Measurements from ENCODE around the gene ODAD2. TPM values are rescaled to one million over a fixed set of nuclear protein-coding genes. Genes with fewer than 3 reads are reported as not detected.

The ODAD2 gene
- total RNA-seq, 1 donor from 2014 or later = not detected

GRCh38 chr10:28010821-28011220 is 11.9 kb upstream of the ODAD2 start:
- no peaks in the 10 kb centered on the region for H3K9me3 Mint-ChIP-seq (ENCODE audit: unreplicated experiment)
- H3K27ac Mint-ChIP-seq (ENCODE audit: unreplicated experiment) = no peak overlapping the region
- DNase-seq = no peak
- no peaks in the 10 kb centered on the region for H3K27me3 Mint-ChIP-seq (ENCODE audit: unreplicated experiment)
- TF ChIP-seq, protein P1, sequence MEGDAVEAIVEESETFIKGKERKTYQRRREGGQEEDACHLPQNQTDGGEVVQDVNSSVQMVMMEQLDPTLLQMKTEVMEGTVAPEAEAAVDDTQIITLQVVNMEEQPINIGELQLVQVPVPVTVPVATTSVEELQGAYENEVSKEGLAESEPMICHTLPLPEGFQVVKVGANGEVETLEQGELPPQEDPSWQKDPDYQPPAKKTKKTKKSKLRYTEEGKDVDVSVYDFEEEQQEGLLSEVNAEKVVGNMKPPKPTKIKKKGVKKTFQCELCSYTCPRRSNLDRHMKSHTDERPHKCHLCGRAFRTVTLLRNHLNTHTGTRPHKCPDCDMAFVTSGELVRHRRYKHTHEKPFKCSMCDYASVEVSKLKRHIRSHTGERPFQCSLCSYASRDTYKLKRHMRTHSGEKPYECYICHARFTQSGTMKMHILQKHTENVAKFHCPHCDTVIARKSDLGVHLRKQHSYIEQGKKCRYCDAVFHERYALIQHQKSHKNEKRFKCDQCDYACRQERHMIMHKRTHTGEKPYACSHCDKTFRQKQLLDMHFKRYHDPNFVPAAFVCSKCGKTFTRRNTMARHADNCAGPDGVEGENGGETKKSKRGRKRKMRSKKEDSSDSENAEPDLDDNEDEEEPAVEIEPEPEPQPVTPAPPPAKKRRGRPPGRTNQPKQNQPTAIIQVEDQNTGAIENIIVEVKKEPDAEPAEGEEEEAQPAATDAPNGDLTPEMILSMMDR (IDR thresholded peaks at IDR 0.05; ENCODE audit: partially characterized antibody, unreplicated experiment) = no peak
- H3K4me1 Mint-ChIP-seq (ENCODE audit: low read depth, unreplicated experiment) = peaks cover 9% of the 10 kb centered on the region
- H3K4me3 Mint-ChIP-seq (ENCODE audit: unreplicated experiment) = no peak overlapping the region
- no peaks in the 10 kb centered on the region for H3K36me3 Mint-ChIP-seq (ENCODE audit: unreplicated experiment)

DNA sequence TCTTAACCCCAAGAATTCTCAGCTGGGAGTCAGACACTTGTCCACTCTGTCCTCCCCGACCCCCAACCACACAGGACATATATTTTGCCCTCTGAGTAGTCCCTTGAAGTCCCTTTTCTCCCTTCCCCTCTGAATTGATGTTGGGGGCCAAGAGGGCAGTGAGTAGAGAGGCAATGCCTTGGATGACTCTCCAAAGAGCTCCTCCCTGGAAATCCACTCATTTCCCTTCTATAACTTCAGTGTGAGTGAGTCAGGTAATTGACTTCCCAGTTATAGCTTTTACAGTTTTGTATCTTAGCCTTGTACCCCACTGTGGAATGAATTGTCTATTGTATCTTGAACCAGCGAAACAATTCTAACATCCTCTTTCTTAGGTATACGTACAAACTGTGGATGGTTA is 9.2 kb upstream of the ODAD2 start:
- no peak overlapping the region for H3K27ac Mint-ChIP-seq (ENCODE audit: unreplicated experiment)
- H3K4me1 Mint-ChIP-seq (ENCODE audit: low read depth, unreplicated experiment) = peaks cover 8% of the 10 kb centered on the region
- no peak for DNase-seq
- H3K27me3 Mint-ChIP-seq (ENCODE audit: unreplicated experiment) = no peaks in the 10 kb centered on the region
- TF ChIP-seq, protein P1 (IDR thresholded peaks at IDR 0.05; ENCODE audit: partially characterized antibody, unreplicated experiment) = no peak
- no peaks in the 10 kb centered on the region for H3K9me3 Mint-ChIP-seq (ENCODE audit: unreplicated experiment)
- no peak overlapping the region for H3K4me3 Mint-ChIP-seq (ENCODE audit: unreplicated experiment)
- no peaks in the 10 kb centered on the region for H3K36me3 Mint-ChIP-seq (ENCODE audit: unreplicated experiment)

DNA sequence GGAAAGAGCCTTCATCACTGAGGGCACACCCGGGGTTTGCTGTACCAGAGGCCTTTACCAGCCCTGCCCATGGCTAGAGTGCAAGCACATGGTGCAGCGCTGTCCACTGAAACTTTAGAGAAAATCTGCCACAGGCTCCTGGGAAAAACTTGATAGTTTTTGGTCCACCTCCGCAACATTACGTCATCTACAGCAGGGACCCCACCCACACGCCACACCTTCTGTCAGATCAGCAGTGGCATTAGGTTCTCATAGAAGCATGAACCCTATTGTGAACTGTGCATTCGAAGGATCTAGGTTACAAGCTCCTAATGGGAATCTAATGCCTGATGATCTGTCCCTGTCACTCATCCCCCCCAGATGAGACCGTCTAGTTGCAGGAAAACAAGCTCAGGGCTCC is 2.5 kb upstream of the ODAD2 start:
- Mint-ChIP-seq H3K27ac (ENCODE audit: unreplicated experiment) (no peak overlapping the region), H3K27me3 (ENCODE audit: unreplicated experiment) (peaks cover 3% of the 10 kb centered on the region), H3K4me1 (ENCODE audit: low read depth, unreplicated experiment) (peaks cover 3% of the 10 kb centered on the region), H3K36me3 (ENCODE audit: unreplicated experiment) (no peaks in the 10 kb centered on the region), H3K9me3 (ENCODE audit: unreplicated experiment) (no peaks in the 10 kb centered on the region), H3K4me3 (ENCODE audit: unreplicated experiment) (no peak overlapping the region)
- TF ChIP-seq, protein P1 (IDR thresholded peaks at IDR 0.05; ENCODE audit: partially characterized antibody, unreplicated experiment) = no peak
- DNase-seq = no peak

GRCh38 chr10:27998178-27998953 is 513 bp downstream of the ODAD2 start:
- H3K4me3 Mint-ChIP-seq (ENCODE audit: unreplicated experiment) = peak overlapping the region; percentile 82

DNA sequence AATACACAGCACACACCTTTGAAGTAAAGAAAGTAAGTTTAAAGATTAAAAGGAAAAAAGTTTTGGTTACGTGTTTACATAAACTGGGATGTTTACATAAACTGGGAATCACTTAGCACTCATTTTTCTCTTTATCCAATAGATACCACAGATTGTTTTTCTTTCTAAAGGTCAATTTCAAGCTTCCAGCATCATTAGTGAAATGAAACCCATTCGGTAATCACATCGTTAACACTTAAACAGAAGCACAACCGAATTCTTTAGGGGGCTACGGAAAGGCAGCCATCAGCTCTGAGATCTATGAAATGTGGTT is 1.1 kb downstream of the ODAD2 start:
- TF ChIP-seq, protein P1 (IDR thresholded peaks at IDR 0.05; ENCODE audit: partially characterized antibody, unreplicated experiment) = no peak
- DNase-seq = no peak
- Mint-ChIP-seq H3K27ac (ENCODE audit: unreplicated experiment) (no peak overlapping the region), H3K27me3 (ENCODE audit: unreplicated experiment) (peaks cover 3% of the 10 kb centered on the region), H3K9me3 (ENCODE audit: unreplicated experiment) (no peaks in the 10 kb centered on the region), H3K36me3 (ENCODE audit: unreplicated experiment) (no peaks in the 10 kb centered on the region), H3K4me1 (ENCODE audit: low read depth, unreplicated experiment) (peaks cover 3% of the 10 kb centered on the region), H3K4me3 (ENCODE audit: unreplicated experiment) (peak overlapping the region; percentile 82)

More at GRCh38 chr10:27998178-27998953, 513 bp downstream of the ODAD2 start:
- peaks cover 3% of the 10 kb centered on the region for H3K27me3 Mint-ChIP-seq (ENCODE audit: unreplicated experiment)
- peaks cover 3% of the 10 kb centered on the region for H3K4me1 Mint-ChIP-seq (ENCODE audit: low read depth, unreplicated experiment)
- peak; percentile 50 for DNase-seq
- H3K9me3 Mint-ChIP-seq (ENCODE audit: unreplicated experiment) = no peaks in the 10 kb centered on the region
- no peak overlapping the region for H3K27ac Mint-ChIP-seq (ENCODE audit: unreplicated experiment)
- H3K36me3 Mint-ChIP-seq (ENCODE audit: unreplicated experiment) = no peaks in the 10 kb centered on the region
- TF ChIP-seq, protein P1 (IDR thresholded peaks at IDR 0.05; ENCODE audit: partially characterized antibody, unreplicated experiment) = no peak
